Skeletal muscle tissue (tissue), 4 donors: ENCODE measurements around the gene MYOG. TPM values are rescaled to one million over a fixed set of nuclear protein-coding genes. Genes with fewer than 3 reads are reported as not detected.
A peak's percentile ranks its signal among the peaks of the same experiment; 100 is the strongest.

ENCODE experiments used
- H3K27ac ChIP-seq: one replicate; pipeline ENCODE4 v1.7.0; 2013; ENCODE audit warnings: mild to moderate bottlenecking, low read depth, low read length, inconsistent platforms
- H3K27me3 ChIP-seq, 3 donors: one replicate each; pipeline ENCODE4 v1.7.0; 2013; ENCODE audit warnings: low read length in 3 of 3; ENCODE audit not compliant: control insufficient read depth in 3 of 3, insufficient read depth in 3 of 3
- H3K36me3 ChIP-seq, 3 donors: one replicate each; pipeline ENCODE4 v1.7.0; 2013; ENCODE audit warnings: low read length in 3 of 3; ENCODE audit not compliant: control insufficient read depth in 3 of 3, insufficient read depth in 3 of 3
- H3K4me1 ChIP-seq, 3 donors: one replicate each; pipeline ENCODE4 v1.7.0; 2013; ENCODE audit warnings: low read length in 3 of 3, mild to moderate bottlenecking in 3 of 3; ENCODE audit not compliant: control insufficient read depth in 3 of 3, insufficient read depth in 3 of 3
- H3K4me3 ChIP-seq, 3 donors: one replicate each; pipeline ENCODE4 v1.7.0; 2013; ENCODE audit warnings: low read length in 3 of 3
- H3K9ac ChIP-seq, 3 donors: one replicate each; pipeline ENCODE4 v1.7.0; 2013; ENCODE audit warnings: low read length in 3 of 3, mild to moderate bottlenecking in 3 of 3, moderate library complexity in 2 of 3, low read depth in 1 of 3
- H3K9me3 ChIP-seq, 3 donors: one replicate each; pipeline ENCODE4 v1.7.0; 2013; ENCODE audit warnings: low read length in 3 of 3; ENCODE audit not compliant: control insufficient read depth in 3 of 3
- total RNA-seq: library from RNA; depleted of rRNA; stranded (reverse); fragments of >200 nt; gene quantifications from one replicate; pipeline ENCODE4 v1.2.3, GENCODE V29; 2014
- donor health status: Osteomylitis.

The MYOG gene
- total RNA-seq, 1 donor from 2014 or later, result 247 TPM

DNA sequence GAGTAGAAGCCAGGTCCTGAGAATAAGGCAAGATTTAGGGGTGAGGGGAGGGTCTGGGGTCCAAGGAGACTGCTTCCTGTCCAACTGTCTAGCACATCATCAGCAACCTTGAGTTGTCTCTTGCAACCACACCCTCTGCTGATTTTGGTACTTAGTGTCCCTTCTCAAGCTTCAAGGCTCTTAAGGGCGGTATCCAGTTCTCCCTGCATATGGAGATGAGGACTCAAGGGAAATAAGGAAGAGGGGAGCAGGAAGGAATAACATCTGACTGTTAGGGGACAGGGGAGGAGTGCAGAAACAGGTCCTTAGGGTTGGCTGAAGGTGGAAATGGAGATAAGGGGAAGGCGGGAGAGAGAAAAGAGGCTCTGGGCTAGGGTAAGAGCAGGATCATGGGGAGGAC is 12.3 kb downstream of the MYOG start:
- Histone ChIP-seq H3K4me1 (peaks cover 33 to 58% (median 57%) of the 10 kb centered on the region in 3 donors), H3K27me3 (peaks cover 0 to 12% (median 0%) of the 10 kb centered on the region in 3 donors), H3K9ac (no peak overlapping the region), H3K4me3 (no peak overlapping the region), H3K36me3 (peaks cover 3 to 6% (median 3%) of the 10 kb centered on the region in 3 donors), H3K27ac (no peak overlapping the region), H3K9me3 (no peaks in the 10 kb centered on the region)

- H3K27ac ChIP-seq, result no peak overlapping the region
- no peaks in the 10 kb centered on the region for H3K9me3 ChIP-seq
- peaks cover 0 to 3% (median 0%) of the 10 kb centered on the region in 3 donors for H3K36me3 ChIP-seq
- peaks cover 0 to 12% (median 0%) of the 10 kb centered on the region in 3 donors for H3K27me3 ChIP-seq
- H3K4me1 ChIP-seq, result peaks cover 35 to 60% (median 60%) of the 10 kb centered on the region in 3 donors
- H3K9ac ChIP-seq, result no peak overlapping the region
- no peak overlapping the region for H3K4me3 ChIP-seq
Measured at GRCh38 chr1:203072911-203073310, 12.9 kb downstream of the MYOG start.

- no peak overlapping the region for H3K9ac ChIP-seq
- H3K27me3 ChIP-seq, result peaks cover 0 to 12% (median 0%) of the 10 kb centered on the region in 3 donors
- no peak overlapping the region for H3K27ac ChIP-seq
- no peak overlapping the region for H3K4me3 ChIP-seq
- no peaks in the 10 kb centered on the region for H3K9me3 ChIP-seq
- H3K4me1 ChIP-seq, result peaks cover 28 to 62% (median 61%) of the 10 kb centered on the region in 3 donors
- H3K36me3 ChIP-seq, result peaks cover 0 to 3% (median 0%) of the 10 kb centered on the region in 3 donors
Measured at GRCh38 chr1:203072002-203072602, 13.7 kb downstream of the MYOG start.

- Histone ChIP-seq H3K4me3 (peak overlapping the region in 1 of 3 donors; percentile 46), H3K4me1 (peaks cover 22 to 73% (median 60%) of the 10 kb centered on the region in 3 donors), H3K9ac (peak overlapping the region; percentile 39 to 63 (median 59))
Measured at GRCh38 chr1:203069030-203069747, 16.6 kb downstream of the MYOG start.

DNA sequence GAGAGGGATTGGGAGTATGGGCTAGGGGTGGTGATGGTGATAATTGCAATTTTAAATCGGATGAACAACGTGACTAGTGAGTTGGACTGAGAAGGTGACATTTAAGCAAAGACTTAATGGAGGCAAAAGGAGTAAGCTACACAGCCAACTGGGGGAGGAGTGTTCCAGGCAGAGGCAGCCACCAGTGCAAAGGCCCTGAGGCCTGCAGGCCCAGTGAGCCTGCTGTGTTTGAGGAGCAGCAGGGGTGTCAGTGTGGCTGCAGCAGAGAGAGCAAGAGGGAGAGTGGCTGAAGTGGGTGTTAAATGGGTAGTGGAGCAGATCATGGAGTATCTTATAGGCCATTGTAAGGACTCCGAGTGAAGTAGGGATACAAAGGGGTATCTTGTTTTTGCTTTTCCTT is 18.8 kb downstream of the MYOG start:
- H3K4me3 ChIP-seq, result no peak overlapping the region
- no peak overlapping the region for H3K9ac ChIP-seq
- H3K9me3 ChIP-seq, result no peaks in the 10 kb centered on the region
- H3K4me1 ChIP-seq, result peaks cover 22 to 61% (median 45%) of the 10 kb centered on the region in 3 donors
- no peaks in the 10 kb centered on the region for H3K27me3 ChIP-seq
- peaks cover 0 to 4% (median 3%) of the 10 kb centered on the region in 3 donors for H3K36me3 ChIP-seq
- H3K27ac ChIP-seq, result peak overlapping the region; percentile 74

More at GRCh38 chr1:203069030-203069747, 16.6 kb downstream of the MYOG start:
- Histone ChIP-seq H3K36me3 (peaks cover 0 to 3% (median 0%) of the 10 kb centered on the region in 3 donors), H3K9me3 (no peaks in the 10 kb centered on the region), H3K27me3 (no peaks in the 10 kb centered on the region), H3K27ac (peak overlapping the region; percentile 74)

GRCh38 chr1:203065986-203066385 is 19.8 kb downstream of the MYOG start:
- no peaks in the 10 kb centered on the region for H3K27me3 ChIP-seq
- no peaks in the 10 kb centered on the region for H3K9me3 ChIP-seq
- peaks cover 0 to 7% (median 3%) of the 10 kb centered on the region in 3 donors for H3K36me3 ChIP-seq
- H3K4me3 ChIP-seq, result no peak overlapping the region
- peak overlapping the region; percentile 74 for H3K27ac ChIP-seq
- H3K4me1 ChIP-seq, result peaks cover 22 to 53% (median 45%) of the 10 kb centered on the region in 3 donors
- H3K9ac ChIP-seq, result no peak overlapping the region

DNA sequence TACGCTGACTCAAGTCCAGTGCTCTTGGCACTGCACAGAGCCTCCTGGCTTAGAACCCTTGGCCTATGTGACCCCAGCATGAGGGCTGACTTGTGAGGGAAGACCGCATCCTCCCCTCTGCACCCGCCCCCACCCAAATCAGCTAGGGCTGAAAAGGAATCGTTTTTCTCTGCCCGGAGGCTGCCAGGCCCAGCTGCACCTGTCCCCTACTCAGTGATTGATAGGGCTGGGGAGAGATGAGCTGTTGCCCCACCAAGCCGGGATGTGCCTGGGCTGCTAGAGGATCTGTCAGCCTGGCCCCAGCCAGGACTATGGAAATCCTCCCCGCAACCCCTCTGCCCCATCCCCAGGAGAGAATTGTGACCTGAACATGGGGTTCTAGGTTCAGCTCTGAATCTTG is 20.6 kb downstream of the MYOG start:
- peak overlapping the region; percentile 51 for H3K27ac ChIP-seq
- H3K4me3 ChIP-seq, result no peak overlapping the region
- no peaks in the 10 kb centered on the region for H3K27me3 ChIP-seq
- H3K9ac ChIP-seq, result no peak overlapping the region
- H3K9me3 ChIP-seq, result no peaks in the 10 kb centered on the region
- peaks cover 2 to 10% (median 6%) of the 10 kb centered on the region in 3 donors for H3K36me3 ChIP-seq
- peaks cover 22 to 51% (median 44%) of the 10 kb centered on the region in 3 donors for H3K4me1 ChIP-seq

DNA sequence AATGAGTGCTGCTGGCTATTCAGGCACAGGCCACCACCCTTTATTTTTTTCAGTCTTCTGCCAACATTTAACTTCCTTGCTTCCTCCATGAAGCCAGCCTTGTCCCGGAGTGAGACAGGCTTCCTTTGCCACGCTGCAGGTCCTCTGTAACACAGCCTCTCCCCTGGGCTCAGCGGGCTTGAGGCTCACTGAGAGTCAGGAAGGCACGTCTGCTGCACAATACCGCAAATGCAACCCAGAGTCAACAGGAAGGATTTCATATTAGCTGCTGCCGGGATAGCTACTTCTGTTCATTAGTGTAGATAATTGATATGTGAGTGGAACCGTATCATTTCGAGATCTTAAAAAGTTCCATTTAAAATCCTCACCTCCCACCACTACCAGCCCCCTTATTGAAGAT is 22.5 kb downstream of the MYOG start:
- no peak overlapping the region for H3K27ac ChIP-seq
- H3K4me1 ChIP-seq, result peaks cover 7 to 41% (median 28%) of the 10 kb centered on the region in 3 donors
- H3K36me3 ChIP-seq, result peaks cover 4 to 22% (median 6%) of the 10 kb centered on the region in 3 donors
- no peaks in the 10 kb centered on the region for H3K27me3 ChIP-seq
- no peak overlapping the region for H3K9ac ChIP-seq
- no peaks in the 10 kb centered on the region for H3K9me3 ChIP-seq
- no peak overlapping the region for H3K4me3 ChIP-seq

- H3K27me3 ChIP-seq, result no peaks in the 10 kb centered on the region
- no peak overlapping the region for H3K9ac ChIP-seq
- peaks cover 13 to 45% (median 16%) of the 10 kb centered on the region in 3 donors for H3K36me3 ChIP-seq
- no peak overlapping the region for H3K27ac ChIP-seq
- H3K4me1 ChIP-seq, result peaks cover 0 to 15% (median 3%) of the 10 kb centered on the region in 3 donors
- H3K9me3 ChIP-seq, result no peaks in the 10 kb centered on the region
- no peak overlapping the region for H3K4me3 ChIP-seq
Measured at GRCh38 chr1:203060115-203060514, 25.7 kb downstream of the MYOG start.

DNA sequence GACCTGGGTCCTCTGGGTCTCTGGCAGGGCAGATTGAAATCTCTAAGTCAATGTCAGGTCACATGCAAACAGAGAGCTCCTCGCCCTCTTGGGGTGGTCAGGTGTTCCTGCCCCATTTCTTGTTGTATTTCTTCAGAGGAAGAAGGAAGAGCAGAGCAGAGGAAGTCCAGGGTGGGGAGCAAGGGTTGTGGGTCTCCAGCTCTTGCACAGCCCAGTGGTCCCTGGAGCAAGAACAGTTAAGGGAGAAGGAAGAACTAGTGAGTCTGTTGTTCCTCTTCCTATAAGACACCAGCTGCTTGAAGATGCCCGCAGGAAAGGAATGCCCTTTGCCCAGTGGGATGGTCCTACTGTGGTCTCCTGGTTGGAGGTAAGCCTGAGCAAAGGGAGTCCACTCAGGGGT is 26.3 kb downstream of the MYOG start:
- peaks cover 0 to 9% (median 0%) of the 10 kb centered on the region in 3 donors for H3K4me1 ChIP-seq
- no peaks in the 10 kb centered on the region for H3K9me3 ChIP-seq
- no peak overlapping the region for H3K27ac ChIP-seq
- no peak overlapping the region for H3K4me3 ChIP-seq
- H3K27me3 ChIP-seq, result no peaks in the 10 kb centered on the region
- peaks cover 13 to 46% (median 18%) of the 10 kb centered on the region in 3 donors for H3K36me3 ChIP-seq
- H3K9ac ChIP-seq, result no peak overlapping the region
